ENCODE data around the gene KAT2B.

The KAT2B gene

DNA sequence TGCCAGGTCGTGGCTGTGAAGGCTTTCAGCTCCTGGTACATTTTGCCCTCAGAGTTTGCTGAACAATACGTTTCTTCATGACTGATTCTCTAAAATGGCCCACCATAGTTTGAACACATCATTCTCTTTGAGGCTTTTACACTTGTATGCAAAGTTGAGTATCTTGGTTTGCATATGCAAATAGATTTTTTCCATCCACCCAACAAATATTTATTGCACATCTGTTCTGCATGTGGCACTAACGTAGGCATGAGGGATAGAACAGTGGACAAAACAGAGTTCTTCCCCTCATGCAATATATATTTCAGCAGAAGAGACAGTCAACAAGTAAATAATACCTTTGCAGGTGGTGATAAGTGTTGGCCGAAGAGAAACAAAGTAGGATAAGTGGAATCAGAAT, 55.2 kb downstream of the KAT2B start:
- DNase-seq (ENCODE audit: extremely low read depth in 1 of 2, low read depth in 1 of 2): no peak

- no peak for DNase-seq (ENCODE audit: extremely low read depth in 1 of 2, low read depth in 1 of 2)
These were observed 56.0 kb downstream of the KAT2B start for GRCh38 chr3:20096135-20096685.

DNA sequence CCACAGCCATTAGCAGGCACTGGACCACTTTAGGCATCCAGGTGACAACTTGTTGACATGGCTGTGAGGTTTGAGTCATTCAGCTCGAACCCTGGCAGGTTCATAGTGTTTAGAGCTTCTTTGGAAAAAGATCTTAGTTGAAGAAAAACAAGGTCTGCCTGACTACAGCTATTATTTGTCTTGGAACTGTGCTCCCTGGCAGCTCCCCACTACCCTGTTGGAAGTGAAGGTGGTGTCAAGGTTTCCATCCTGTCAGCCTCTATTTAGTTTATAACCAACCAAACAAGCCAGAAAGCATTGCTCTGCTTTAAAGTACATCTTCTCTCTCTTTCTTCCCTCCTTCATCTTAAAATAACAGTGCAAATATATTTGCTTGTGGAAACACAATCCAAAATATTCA, 56.8 kb downstream of the KAT2B start:
- DNase-seq (ENCODE audit: extremely low read depth in 1 of 2, low read depth in 1 of 2): no peak

GRCh38 chr3:20099060-20099459, 58.8 kb downstream of the KAT2B start:
- no peak for DNase-seq (ENCODE audit: extremely low read depth in 1 of 2, low read depth in 1 of 2)

- no peak for DNase-seq (ENCODE audit: extremely low read depth in 1 of 2, low read depth in 1 of 2)
These were observed 59.9 kb downstream of the KAT2B start for GRCh38 chr3:20100151-20100550.

DNA sequence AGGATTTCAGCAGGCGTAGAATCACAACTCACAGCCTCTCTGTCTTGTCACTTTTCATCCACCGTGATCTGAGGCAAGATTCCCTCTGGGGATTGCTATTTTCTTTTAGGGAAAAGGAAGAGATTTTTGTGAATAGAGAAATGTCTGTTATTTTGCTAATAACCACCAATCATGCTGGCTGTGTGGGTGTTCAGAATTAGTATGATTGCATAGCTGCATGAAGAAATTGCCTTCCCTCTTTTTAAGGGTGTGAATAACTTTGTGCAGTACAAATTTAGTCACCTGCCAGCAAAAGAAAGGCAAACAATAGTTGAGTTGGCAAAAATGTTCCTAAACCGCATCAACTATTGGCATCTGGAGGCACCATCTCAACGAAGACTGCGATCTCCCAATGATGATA, 60.8 kb downstream of the KAT2B start:
- no peak for DNase-seq (ENCODE audit: extremely low read depth in 1 of 2, low read depth in 1 of 2)

DNA sequence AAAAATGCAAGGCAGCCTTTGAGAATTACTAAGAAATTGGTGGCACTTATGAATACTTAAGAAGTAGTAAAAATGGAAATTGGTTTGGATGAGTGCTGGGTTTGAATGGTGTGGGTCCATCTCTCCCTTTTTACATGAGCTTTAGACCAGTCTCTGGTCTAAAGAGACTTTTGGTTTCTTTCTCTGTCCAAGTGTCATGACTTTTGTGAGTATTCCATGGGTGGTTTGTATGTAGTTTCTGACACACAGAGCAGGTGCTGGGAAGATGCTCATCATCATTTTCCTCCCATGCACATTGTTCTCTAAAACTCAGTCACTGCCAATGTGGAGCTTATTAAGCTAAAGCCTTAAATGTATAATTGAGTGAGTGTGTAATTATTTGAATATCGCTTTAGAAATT, 63.5 kb downstream of the KAT2B start:
- DNase-seq (ENCODE audit: extremely low read depth in 1 of 2, low read depth in 1 of 2): no peak

DNA sequence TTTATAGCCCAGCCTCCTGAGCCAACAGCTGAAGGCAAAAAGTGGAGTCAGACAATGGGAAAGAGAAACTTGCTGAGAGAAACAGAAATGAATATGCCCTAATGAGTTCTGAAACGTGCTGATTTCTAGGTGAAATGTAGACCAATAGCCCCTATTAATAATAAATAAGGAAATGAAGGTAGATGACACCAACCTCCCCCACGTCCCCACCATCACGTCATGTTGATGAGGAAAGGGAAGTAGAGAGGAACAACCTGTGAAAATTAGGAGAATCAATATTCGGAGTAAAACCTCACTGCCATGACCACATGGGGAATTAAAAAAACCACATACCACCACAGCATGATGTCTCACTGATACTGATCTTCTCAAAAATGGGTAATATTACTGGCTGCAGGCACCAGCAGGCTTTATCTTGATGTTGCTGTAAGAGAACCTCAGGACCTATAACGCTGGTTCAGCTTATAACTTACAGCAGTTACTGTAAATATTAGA, 64.0 kb downstream of the KAT2B start:
- no peak for DNase-seq (ENCODE audit: extremely low read depth in 1 of 2, low read depth in 1 of 2)

DNA sequence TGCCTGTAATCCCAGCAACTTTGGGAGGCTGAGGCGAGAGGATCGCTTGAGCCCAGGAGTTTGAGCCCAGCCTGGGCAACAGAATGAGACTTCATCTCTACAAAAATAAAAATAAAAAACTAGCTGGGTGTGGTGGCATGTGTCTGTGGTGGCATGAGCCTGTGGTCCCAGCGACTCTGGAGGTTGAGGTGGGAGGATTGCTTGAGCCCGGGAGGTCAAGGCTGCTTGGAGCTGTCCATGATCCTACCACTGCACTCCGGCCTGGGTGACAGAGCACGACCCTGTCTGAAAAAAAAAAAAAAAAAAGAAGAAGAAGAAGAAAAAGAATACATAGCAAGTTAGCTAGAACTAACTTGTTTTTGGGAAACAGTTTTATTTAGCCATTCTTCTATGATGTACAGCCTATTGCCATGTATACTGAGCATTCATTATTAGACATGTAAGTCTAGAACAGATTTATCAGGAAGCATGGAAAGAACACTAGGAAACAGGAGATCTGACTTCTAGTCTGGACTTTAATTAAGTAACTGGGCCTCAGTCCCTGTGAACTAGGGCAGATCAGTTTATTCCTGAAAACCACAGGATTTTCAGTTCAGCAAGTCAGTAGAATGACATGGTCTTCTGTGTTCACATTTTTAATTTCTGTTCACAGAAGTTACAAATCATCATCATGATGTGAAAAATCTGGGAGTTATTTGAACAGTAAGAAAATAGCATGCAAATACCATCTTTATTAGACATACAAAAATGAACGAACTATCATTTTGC, 65.5 kb downstream of the KAT2B start:
- no peak for DNase-seq (ENCODE audit: extremely low read depth in 1 of 2, low read depth in 1 of 2)

- DNase-seq (ENCODE audit: extremely low read depth in 1 of 2, low read depth in 1 of 2): no peak
These were observed 67.5 kb downstream of the KAT2B start for GRCh38 chr3:20107722-20108121.

DNA sequence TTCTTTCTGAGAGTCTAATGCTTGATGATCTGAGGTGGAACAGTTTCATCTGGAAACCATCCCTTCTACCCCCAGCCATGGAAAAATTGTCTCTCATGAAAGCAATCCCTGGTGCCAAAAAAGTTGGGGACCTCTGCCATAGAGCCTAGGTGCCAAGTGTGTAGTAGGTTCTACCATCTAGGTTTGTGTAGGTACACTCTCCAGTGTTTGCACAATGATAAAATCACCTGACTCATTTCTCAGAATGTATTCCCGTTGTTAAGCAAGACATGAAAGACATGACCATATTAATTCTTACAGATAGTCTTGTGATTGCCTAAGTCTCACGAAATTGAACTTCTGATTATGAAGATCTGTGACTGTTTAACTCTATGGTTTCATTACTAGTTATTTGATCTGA, 68.6 kb downstream of the KAT2B start:
- DNase-seq (ENCODE audit: extremely low read depth in 1 of 2, low read depth in 1 of 2): no peak

- DNase-seq (ENCODE audit: extremely low read depth in 1 of 2, low read depth in 1 of 2): no peak
These were observed 70.6 kb downstream of the KAT2B start for GRCh38 chr3:20110826-20111225.

DNA sequence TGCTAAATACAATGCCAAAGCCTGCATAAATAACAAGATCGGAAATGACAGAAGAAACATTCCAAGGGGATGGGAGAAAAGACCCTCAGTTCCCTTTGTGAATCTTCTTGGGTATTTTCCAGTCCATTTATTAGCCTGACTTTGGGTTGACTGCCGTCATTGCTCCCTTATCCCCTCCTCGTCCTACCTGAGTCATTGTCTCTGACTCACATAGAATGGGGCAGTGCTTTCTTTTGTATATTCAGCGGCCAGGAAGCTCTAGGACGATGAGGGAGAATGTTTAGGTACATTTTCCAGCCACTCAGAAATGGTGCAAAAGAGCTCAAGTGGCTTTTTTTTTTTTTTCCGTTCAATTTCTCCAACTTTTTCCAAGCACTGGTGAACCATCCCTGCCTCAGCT, 71.6 kb downstream of the KAT2B start:
- DNase-seq (ENCODE audit: extremely low read depth in 1 of 2, low read depth in 1 of 2): no peak

DNA sequence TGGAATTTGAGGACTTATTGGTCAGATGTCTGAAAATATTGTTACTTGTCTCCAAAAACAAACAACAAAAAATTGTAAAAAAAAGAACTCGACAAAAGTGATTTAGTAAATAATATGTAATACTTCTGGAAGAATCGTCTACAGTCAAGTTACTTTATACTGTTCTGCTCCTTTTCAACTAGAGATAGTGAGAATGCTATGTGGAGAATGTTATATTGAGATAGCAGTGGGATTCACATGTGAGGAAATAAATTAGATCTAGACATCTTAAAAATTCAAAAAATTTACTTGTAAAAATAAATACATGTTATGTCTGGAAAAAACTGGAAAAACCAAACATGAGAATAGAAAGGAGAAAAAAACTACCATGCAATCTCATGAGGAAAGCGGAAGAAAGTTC, 80.8 kb downstream of the KAT2B start:
- no peak for DNase-seq (ENCODE audit: extremely low read depth in 1 of 2, low read depth in 1 of 2)

- no peak for DNase-seq (ENCODE audit: extremely low read depth in 1 of 2, low read depth in 1 of 2)
These were observed 82.9 kb downstream of the KAT2B start for GRCh38 chr3:20123131-20123652.

DNA sequence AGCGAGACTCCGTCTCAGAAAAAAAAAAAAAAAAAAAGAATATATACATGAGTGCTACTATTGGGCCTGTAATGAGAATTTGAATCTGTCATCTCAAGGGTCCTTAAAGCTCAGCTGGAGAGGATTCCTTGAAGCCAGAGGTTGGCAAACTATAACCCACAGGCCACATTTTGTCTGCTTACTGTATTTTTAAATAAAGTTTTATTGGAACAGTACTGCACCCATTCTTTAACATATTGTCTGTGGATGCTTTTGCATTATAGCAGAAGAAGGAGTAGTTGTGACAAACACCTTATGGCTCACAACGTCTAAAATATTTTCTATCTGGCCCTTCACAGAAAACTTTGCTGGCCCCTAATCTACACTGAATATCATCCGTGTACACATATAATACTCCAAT, 85.0 kb downstream of the KAT2B start:
- DNase-seq (ENCODE audit: extremely low read depth in 1 of 2, low read depth in 1 of 2): no peak

DNA sequence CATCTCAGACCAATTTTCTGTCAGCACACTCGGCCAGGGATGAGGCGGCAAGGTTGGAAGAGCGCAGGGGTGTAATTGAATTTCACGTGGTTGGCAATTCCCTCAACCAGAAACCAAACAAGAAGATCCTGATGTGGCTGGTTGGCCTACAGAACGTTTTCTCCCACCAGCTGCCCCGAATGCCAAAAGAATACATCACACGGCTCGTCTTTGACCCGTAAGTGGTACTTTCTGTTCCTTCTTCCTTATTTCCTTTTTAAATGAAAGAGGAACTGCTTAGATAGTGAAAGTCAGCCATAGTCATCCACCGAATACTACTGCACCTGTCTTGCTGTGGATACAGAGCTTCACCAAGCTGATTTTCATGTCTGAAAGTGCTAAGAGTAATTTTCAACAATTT, 85.7 kb downstream of the KAT2B start:
- no peak for DNase-seq (ENCODE audit: extremely low read depth in 1 of 2, low read depth in 1 of 2)

GRCh38 chr3:20128358-20128757, 88.1 kb downstream of the KAT2B start:
- DNase-seq (ENCODE audit: extremely low read depth in 1 of 2, low read depth in 1 of 2): no peak

DNA sequence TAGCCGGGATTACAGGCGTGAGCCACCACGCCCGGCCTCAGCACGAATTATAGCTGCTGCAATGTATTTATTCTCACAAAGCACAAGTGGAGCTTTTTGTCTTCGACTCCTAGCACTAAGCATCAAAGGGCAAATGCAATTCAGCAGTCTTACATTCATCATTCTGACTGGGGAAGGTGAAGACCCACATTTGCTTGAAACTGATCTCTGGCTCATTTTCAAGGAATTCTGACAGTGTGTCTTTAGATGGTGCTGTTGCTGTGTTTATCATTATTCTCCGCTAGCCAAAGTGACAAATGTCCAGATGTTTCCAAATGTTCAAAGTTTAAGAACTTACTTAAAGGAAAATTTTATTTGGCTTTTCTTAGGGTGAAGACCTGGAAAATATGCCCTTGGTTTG, 89.9 kb downstream of the KAT2B start:
- no peak for DNase-seq (ENCODE audit: extremely low read depth in 1 of 2, low read depth in 1 of 2)

DNA sequence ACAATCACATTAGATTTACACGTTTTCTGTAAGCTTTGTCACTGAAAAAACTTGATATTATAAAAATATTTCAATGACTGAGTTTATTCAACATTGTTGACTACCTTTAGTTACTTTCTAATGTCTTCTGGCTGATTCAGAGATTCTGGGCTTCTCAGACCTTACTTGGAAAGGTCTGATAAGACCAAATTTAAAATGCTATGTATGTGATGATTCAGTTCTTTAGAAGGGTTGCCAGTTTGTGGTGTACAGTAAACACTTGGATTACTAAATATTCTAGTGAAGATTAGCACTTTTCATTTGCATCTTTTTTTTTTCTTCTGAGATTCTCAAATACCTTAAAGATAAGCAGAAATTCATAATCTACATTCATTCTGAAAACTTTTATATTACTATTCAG, 96.0 kb downstream of the KAT2B start:
- no peak for DNase-seq (ENCODE audit: extremely low read depth in 1 of 2, low read depth in 1 of 2)

DNA sequence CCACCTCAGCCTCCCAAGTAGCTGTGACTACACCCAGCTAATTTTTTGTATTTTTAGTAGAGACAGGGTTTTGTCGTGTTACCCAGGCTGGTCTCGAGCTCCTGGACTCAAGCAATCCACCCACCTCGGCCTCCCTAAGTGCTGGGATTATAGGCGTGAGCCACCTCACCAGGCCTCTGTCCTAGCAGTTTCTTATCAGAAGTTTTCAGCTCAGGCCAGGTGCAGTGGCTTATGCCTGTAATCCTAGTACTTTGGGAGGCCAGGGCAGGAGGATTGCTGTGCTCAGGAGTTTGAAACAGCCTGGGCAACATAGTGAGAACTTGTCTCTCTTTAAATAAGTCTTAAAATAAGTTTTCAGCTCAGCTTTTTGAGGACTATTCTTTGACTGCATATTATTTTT, 97.4 kb downstream of the KAT2B start:
- no peak for DNase-seq (ENCODE audit: extremely low read depth in 1 of 2, low read depth in 1 of 2)

GRCh38 chr3:20140881-20141280, 100.6 kb downstream of the KAT2B start:
- DNase-seq (ENCODE audit: extremely low read depth in 1 of 2, low read depth in 1 of 2): no peak

GRCh38 chr3:20141316-20141715, 101.1 kb downstream of the KAT2B start:
- DNase-seq (ENCODE audit: extremely low read depth in 1 of 2, low read depth in 1 of 2): no peak
